Psoas muscle (tissue), 8 donors: ENCODE results near the gene MEF2C. TPM values are rescaled to one million over a fixed set of nuclear protein-coding genes. Genes with fewer than 3 reads are reported as not detected.

ENCODE experiments used
- ATAC-seq, 4 donors: fragments of 200-7000 bp; cut with Tn5 transposase; one replicate each; pipeline ENCODE4 v1.9.1; 2020; ENCODE audit warnings: moderate library complexity in 3 of 4, mild to moderate bottlenecking in 2 of 4
- DNase-seq, 2 donors: peaks; one replicate each; pipeline ENCODE4 v3.0.0-alpha.2; 2020
- H3K27ac ChIP-seq: fragments of 200-600 bp; one replicate; pipeline ENCODE4 v1.8.0; 2022
- H3K27me3 ChIP-seq, 3 donors: fragments of 200-600 bp in 1 of 3; one replicate each; pipeline versions ENCODE4 v1.6.1 to v1.8.0; 2013 to 2022; ENCODE audit warnings: low read length in 2 of 3, mild to moderate bottlenecking in 2 of 3, moderate library complexity in 1 of 3; ENCODE audit not compliant: insufficient read depth in 3 of 3
- H3K36me3 ChIP-seq, 2 donors: fragments of 200-600 bp in 1 of 2; one replicate each; pipeline versions ENCODE4 v1.6.1 to v1.8.0; 2013 to 2022; ENCODE audit warnings: low read depth in 1 of 2, mild to moderate bottlenecking in 1 of 2, moderate library complexity in 1 of 2; ENCODE audit not compliant: insufficient read depth in 1 of 2
- H3K4me1 ChIP-seq: fragments of 200-600 bp; one replicate; pipeline ENCODE4 v1.8.0; 2022
- H3K4me3 ChIP-seq: fragments of 200-600 bp; one replicate; pipeline ENCODE4 v1.8.0; 2022; ENCODE audit warnings: mild to moderate bottlenecking
- H3K9me3 ChIP-seq: fragments of 200-600 bp; one replicate; pipeline ENCODE4 v1.8.0; 2022
- CTCF ChIP-seq: fragments of 200-600 bp; IDR thresholded peaks from one replicate; pipeline ENCODE4 v1.8.0; 2022; ENCODE audit warnings: antibody characterized with exemption
- WGBS, 3 donors: extraction: QIAGEN DNeasy Blood & Tissue Kit; methylation state at CpG; one replicate each; pipeline versions ENCODE4 v1.1.6 to v1.1.7; 2013; 5-methylcytosine and 5-hydroxymethylcytosine counted together
- intact Hi-C, 2 donors: fragments of 100-400 bp; cut with DNase I; formaldehyde crosslinking; loops; one replicate each; pipeline versions ENCODE4 v1.11.0 to v1.14.2; 2022
- polyA plus RNA-seq, 3 donors: library from polyadenylated mRNA; stranded (reverse); fragments of 200-250 nt; gene quantifications; one replicate each; pipeline ENCODE4 v1.2.3, GENCODE V29; 2013
- total RNA-seq, 4 donors: library from RNA; stranded (reverse); fragmentation: NEBNext Ultra II Directional in 2 of 4; extraction: Animal tissue kit (Norgen Biotek cat#: 25700) in 2 of 4; gene quantifications; one replicate each; pipeline versions ENCODE4 v1.2.1 to v1.2.4, GENCODE V29; 2021 to 2023
- donor health status: healthy with polysubstance abuse.
- donor health status: DM: no; HTN: no; CAD: no; lungs with moderate emphysema.
- donor health status: Bipolar disorder and iron deficiency.
- donor health status: healthy.
- donor health status: DM: yes; HTN: yes; CAD: no.
- donor health status: DM: no; HTN: no; CAD: no.
- donor health status: DM: no; HTN: no; CAD: no.
- donor health status: DM: yes; HTN: yes; CAD: no.

Gene MEF2C
- total and polyA plus RNA-seq, 7 donors, result 9.3 to 530 (median 148) TPM

- H3K9me3 ChIP-seq, result no peaks in the 10 kb centered on the region
- H3K27me3 ChIP-seq, result no peaks in the 10 kb centered on the region
- ATAC-seq (no peak), DNase-seq (no peak)
- 77 to 87% (median 85%) methylated on average over 3 of the region's 3 CpGs for WGBS, 3 donors
- peaks cover 3 to 97% of the 10 kb centered on the region in 2 donors for H3K36me3 ChIP-seq
- H3K4me1 ChIP-seq, result peaks cover 7% of the 10 kb centered on the region
- no peak for TF ChIP-seq CTCF
- H3K4me3 ChIP-seq, result no peak overlapping the region
- intact Hi-C loops, result loop anchor here in 1 of 2 donors (10.0 kb wide), 1 partner anchor 1539 kb away; no protein-coding TSS in a partner anchor
- no peak overlapping the region for H3K27ac ChIP-seq
Measured at GRCh38 chr5:88725454-88725853, 157.5 kb downstream of the MEF2C start.

GRCh38 chr5:88724201-88724600 lies 158.8 kb downstream of the MEF2C start:
- intact Hi-C loops, result loop anchor here in 1 of 2 donors (10.0 kb wide), 1 partner anchor 1541 kb away; no protein-coding TSS in a partner anchor
- 51 to 69% (median 54%) methylated on average over 2 of the region's 2 CpGs for WGBS, 3 donors
- peak overlapping the region; percentile 4 for H3K27ac ChIP-seq
- DNase-seq (no peak), ATAC-seq (no peak)
- no peak for TF ChIP-seq CTCF
- H3K36me3 ChIP-seq, result peaks cover 3 to 100% of the 10 kb centered on the region in 2 donors
- no peak overlapping the region for H3K4me3 ChIP-seq
- no peaks in the 10 kb centered on the region for H3K4me1 ChIP-seq
- H3K27me3 ChIP-seq, result no peaks in the 10 kb centered on the region
- no peaks in the 10 kb centered on the region for H3K9me3 ChIP-seq

GRCh38 chr5:88722546-88723073 lies 160.4 kb downstream of the MEF2C start:
- peaks cover 3 to 100% of the 10 kb centered on the region in 2 donors for H3K36me3 ChIP-seq
- ATAC-seq, result peak in 3 of 4 donors; percentile 23 to 31 (median 30)
- DNase-seq, result peak in 1 of 2 donors; percentile 40
- TF ChIP-seq CTCF, result no peak
- intact Hi-C loops, result loop anchor here in 1 of 2 donors (10.0 kb wide), 1 partner anchor 1542 kb away; no protein-coding TSS in a partner anchor
- H3K27me3 ChIP-seq, result no peaks in the 10 kb centered on the region
- H3K4me3 ChIP-seq, result no peak overlapping the region
- H3K9me3 ChIP-seq, result no peaks in the 10 kb centered on the region
- H3K27ac ChIP-seq, result no peak overlapping the region
- H3K4me1 ChIP-seq, result no peaks in the 10 kb centered on the region
- WGBS, 3 donors, result 59 to 70% (median 67%) methylated on average over 20 of the region's 20 CpGs

- no peak for DNase-seq
- Histone ChIP-seq H3K4me3 (no peak overlapping the region), H3K9me3 (no peaks in the 10 kb centered on the region), H3K4me1 (no peaks in the 10 kb centered on the region), H3K27ac (no peak overlapping the region), H3K36me3 (peaks cover 0 to 95% of the 10 kb centered on the region in 2 donors), H3K27me3 (no peaks in the 10 kb centered on the region)
- WGBS, 3 donors, result 65 to 75% (median 71%) methylated on average over 3 of the region's 3 CpGs
- ATAC-seq, result no peak
- intact Hi-C loops, result loop anchor here in 1 of 2 donors (10.0 kb wide), 1 partner anchor 1465 kb away; no protein-coding TSS in a partner anchor
- no peak for TF ChIP-seq CTCF
Measured at GRCh38 chr5:88719434-88719833, 163.6 kb downstream of the MEF2C start.

GRCh38 chr5:88718736-88719135 lies 164.2 kb downstream of the MEF2C start:
- peaks cover 0 to 88% of the 10 kb centered on the region in 2 donors for H3K36me3 ChIP-seq
- no peaks in the 10 kb centered on the region for H3K4me1 ChIP-seq
- no peak overlapping the region for H3K4me3 ChIP-seq
- H3K27me3 ChIP-seq, result no peaks in the 10 kb centered on the region
- no peak for ATAC-seq
- WGBS, 3 donors, result 72 to 83% (median 79%) methylated on average over 4 of the region's 4 CpGs
- no peak for TF ChIP-seq CTCF
- DNase-seq, result no peak
- intact Hi-C loops, result loop anchor here in 1 of 2 donors (10.0 kb wide), 1 partner anchor 1466 kb away; no protein-coding TSS in a partner anchor
- no peak overlapping the region for H3K27ac ChIP-seq
- H3K9me3 ChIP-seq, result no peaks in the 10 kb centered on the region
